ENCODE results near the gene SFSWAP. TPM values are rescaled to one million over a fixed set of nuclear protein-coding genes. Genes with fewer than 3 reads are reported as not detected.

Gene SFSWAP
- total RNA-seq, 1 experiment from 2014 or later, result 76.3 TPM

DNA sequence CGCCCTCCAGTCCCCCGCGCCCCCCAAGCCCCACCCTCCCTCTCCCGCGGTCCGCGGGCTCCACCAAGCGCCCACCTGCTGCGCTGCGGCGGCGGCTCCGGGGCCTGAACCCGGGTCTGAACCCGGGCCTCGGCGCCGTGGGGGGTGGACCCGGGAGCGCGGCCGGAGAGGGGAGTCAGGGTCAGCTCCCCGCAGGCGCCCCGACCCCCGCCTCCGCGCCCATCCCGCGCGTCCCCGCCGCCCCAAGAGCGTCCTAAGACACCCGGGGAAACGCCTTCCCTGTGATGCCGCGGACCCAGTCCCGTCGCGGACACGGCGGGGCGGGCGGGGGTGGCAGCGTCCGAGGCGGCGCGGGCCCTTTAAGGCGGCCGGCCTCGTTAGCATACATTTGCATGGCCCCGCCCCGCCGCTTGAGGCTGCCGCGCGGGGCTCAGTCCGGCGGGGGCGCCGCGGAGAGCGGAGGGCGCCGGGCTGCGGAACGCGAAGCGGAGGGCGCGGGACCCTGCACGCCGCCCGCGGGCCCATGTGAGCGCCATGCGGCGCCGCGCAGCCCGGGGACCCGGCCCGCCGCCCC is 117.2 kb downstream of the SFSWAP start, which contains the start of gene MMP17:
Gene MMP17, plus strand, starts transcription at position 433 of the 574 bp plus-strand sequence. Its CDS starts 102 bp downstream, at position 535.
- ATAC-seq (peak; percentile 69), DNase-seq (ENCODE audit: low spot score) (peak; percentile 74)
- Mint-ChIP-seq H3K4me1 (peaks cover 13% of the 10 kb centered on the region), H3K27me3 (ENCODE audit: low read depth) (peaks cover 19% of the 10 kb centered on the region), H3K27ac (no peak within 1 kb of the TSS), H3K36me3 (no peaks in the 10 kb centered on the region), H3K4me3 (peak within 1 kb of the TSS; percentile 77), H3K9me3 (no peaks in the 10 kb centered on the region)
- TF ChIP-seq TEAD1 (CRISPR knock-in tag; IDR thresholded peaks at IDR 0.05), result 0 out of 2 replicates have a peak, but pooled peaks have one; percentile 31
- peak; percentile 56 for TF ChIP-seq SP1 (CRISPR knock-in tag; conservative IDR thresholded peaks at IDR 0.05)
- TF ChIP-seq ZBTB21 (CRISPR knock-in tag; IDR thresholded peaks at IDR 0.05; ENCODE audit: borderline replicate concordance), result peak; percentile 42; the same call in 1 of the 2 replicates
- peak; percentile 46; the same call in 1 of the 2 replicates for TF ChIP-seq CBFB (CRISPR knock-in tag; IDR thresholded peaks at IDR 0.05; ENCODE audit: low read depth)
- TF ChIP-seq, protein P1, sequence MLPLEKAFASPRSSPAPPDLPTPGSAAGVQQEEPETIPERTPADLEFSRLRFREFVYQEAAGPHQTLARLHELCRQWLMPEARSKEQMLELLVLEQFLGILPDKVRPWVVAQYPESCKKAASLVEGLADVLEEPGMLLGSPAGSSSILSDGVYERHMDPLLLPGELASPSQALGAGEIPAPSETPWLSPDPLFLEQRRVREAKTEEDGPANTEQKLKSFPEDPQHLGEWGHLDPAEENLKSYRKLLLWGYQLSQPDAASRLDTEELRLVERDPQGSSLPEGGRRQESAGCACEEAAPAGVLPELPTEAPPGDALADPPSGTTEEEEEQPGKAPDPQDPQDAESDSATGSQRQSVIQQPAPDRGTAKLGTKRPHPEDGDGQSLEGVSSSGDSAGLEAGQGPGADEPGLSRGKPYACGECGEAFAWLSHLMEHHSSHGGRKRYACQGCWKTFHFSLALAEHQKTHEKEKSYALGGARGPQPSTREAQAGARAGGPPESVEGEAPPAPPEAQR (CRISPR knock-in tag; IDR thresholded peaks at IDR 0.05), result no peak
- ChIA-PET CTCF (interaction anchor here (1.2 kb wide), 1 partner anchor 162 kb away, joined by 3 read pairs; no protein-coding TSS in a partner anchor), POLR2A (no interaction called here)

DNA sequence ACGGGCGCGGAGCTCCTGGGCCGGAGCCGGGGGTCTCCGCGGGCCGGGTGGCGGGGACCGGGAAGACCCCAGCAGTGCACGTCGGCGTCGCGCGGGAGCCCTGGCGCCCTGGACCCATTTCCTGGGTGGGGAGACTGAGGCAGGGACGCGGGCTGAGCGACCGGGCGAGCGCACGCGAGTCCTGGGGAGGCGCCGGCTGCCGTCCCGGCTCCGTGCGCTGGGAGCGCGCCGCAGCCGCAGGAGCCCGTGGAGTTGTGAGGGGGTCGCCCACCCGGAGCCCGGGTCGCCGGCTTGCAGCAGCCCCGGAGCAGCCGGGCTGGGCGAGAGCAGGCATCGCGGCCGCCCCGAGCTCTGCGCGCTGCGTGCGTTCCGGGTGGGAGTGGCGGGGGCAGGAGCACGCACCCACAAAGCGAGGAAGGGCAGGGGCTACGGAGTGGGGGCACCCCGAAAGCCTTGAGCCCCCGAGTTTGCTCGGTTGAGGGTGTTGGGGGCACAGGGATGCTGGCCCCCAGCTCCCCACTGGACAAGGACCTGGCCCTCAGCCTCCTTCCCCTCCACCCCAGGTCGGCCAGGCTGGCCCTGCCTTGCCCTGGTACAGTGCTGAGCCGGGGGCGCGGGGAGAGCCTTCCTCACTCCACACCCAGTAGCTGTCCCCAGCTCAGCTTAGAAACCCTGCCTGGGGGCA is 117.9 kb downstream of the SFSWAP start:
- Mint-ChIP-seq H3K4me3 (peak overlapping the region; percentile 77), H3K27me3 (ENCODE audit: low read depth) (peaks cover 19% of the 10 kb centered on the region), H3K27ac (no peak overlapping the region), H3K36me3 (no peaks in the 10 kb centered on the region), H3K9me3 (no peaks in the 10 kb centered on the region), H3K4me1 (peaks cover 21% of the 10 kb centered on the region)
- ChIA-PET CTCF (interaction anchor here (0.9 to 1.5 kb wide), 5 partner anchors 22 to 697 kb away, joined by 3 to 6 read pairs (median 3); no protein-coding TSS in a partner anchor), POLR2A (no interaction called here)
- ATAC-seq, result peak; percentile 42
- no peak for DNase-seq (ENCODE audit: low spot score)
- no peak for TF ChIP-seq RELA (CRISPR knock-in tag; IDR thresholded peaks at IDR 0.05; ENCODE audit: borderline replicate concordance)
- no peak for TF ChIP-seq RORB (CRISPR knock-in tag; IDR thresholded peaks at IDR 0.05)
- TF ChIP-seq, protein P2, sequence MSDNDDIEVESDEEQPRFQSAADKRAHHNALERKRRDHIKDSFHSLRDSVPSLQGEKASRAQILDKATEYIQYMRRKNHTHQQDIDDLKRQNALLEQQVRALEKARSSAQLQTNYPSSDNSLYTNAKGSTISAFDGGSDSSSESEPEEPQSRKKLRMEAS (CRISPR knock-in tag; IDR thresholded peaks at IDR 0.05), result no peak
- TF ChIP-seq ZNF423 (CRISPR knock-in tag; IDR thresholded peaks at IDR 0.05), result no peak
- TF ChIP-seq CREM (CRISPR knock-in tag; IDR thresholded peaks at IDR 0.05), result no peak
- TF ChIP-seq, protein P3, sequence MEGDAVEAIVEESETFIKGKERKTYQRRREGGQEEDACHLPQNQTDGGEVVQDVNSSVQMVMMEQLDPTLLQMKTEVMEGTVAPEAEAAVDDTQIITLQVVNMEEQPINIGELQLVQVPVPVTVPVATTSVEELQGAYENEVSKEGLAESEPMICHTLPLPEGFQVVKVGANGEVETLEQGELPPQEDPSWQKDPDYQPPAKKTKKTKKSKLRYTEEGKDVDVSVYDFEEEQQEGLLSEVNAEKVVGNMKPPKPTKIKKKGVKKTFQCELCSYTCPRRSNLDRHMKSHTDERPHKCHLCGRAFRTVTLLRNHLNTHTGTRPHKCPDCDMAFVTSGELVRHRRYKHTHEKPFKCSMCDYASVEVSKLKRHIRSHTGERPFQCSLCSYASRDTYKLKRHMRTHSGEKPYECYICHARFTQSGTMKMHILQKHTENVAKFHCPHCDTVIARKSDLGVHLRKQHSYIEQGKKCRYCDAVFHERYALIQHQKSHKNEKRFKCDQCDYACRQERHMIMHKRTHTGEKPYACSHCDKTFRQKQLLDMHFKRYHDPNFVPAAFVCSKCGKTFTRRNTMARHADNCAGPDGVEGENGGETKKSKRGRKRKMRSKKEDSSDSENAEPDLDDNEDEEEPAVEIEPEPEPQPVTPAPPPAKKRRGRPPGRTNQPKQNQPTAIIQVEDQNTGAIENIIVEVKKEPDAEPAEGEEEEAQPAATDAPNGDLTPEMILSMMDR (IDR thresholded peaks at IDR 0.05), result no peak
- TF ChIP-seq SMAD3 (CRISPR knock-in tag; IDR thresholded peaks at IDR 0.05; ENCODE audit: borderline replicate concordance), result no peak
- no peak for TF ChIP-seq TEAD4 (CRISPR knock-in tag; IDR thresholded peaks at IDR 0.05)

DNA sequence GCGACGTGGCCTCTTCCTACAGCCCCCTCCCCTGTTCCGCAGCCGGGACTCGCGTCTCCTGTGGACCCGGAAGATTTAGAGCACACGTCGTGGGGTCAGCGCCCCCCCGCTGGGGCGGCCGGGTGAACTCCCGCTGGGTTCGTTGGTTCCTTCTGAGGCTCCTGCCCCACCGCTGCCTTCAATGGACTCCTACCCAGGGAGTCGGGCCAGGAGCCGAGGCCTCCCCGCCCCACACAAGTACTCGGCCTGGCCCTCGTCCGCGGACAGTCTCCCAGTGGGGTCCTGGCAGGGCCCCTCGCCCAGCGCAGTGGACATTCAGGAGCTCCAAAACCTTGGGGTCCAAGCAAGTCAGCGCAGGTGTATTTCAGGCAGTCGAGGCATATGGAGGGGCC is 118.5 kb downstream of the SFSWAP start:
- H3K27me3 Mint-ChIP-seq (ENCODE audit: low read depth), result peaks cover 19% of the 10 kb centered on the region
- no peak for DNase-seq (ENCODE audit: low spot score)
- H3K9me3 Mint-ChIP-seq, result no peaks in the 10 kb centered on the region
- H3K4me3 Mint-ChIP-seq, result peak overlapping the region; percentile 77
- CTCF ChIA-PET, result interaction anchor here (0.9 to 1.5 kb wide), 5 partner anchors 22 to 697 kb away, joined by 3 to 6 read pairs (median 3); no protein-coding TSS in a partner anchor
- no peaks in the 10 kb centered on the region for H3K36me3 Mint-ChIP-seq
- H3K4me1 Mint-ChIP-seq, result peaks cover 22% of the 10 kb centered on the region
- no peak for ATAC-seq
- POLR2A ChIA-PET, result no interaction called here
- H3K27ac Mint-ChIP-seq, result no peak overlapping the region
- TF ChIP-seq TP53 (CRISPR knock-in tag; IDR thresholded peaks at IDR 0.05) (no peak), ZNF219 (CRISPR knock-in tag; IDR thresholded peaks at IDR 0.05; ENCODE audit: borderline replicate concordance) (no peak), ZNF423 (CRISPR knock-in tag; IDR thresholded peaks at IDR 0.05) (peak; percentile 69), ZNF232 (CRISPR knock-in tag; IDR thresholded peaks at IDR 0.05) (no peak), HMGA2 (CRISPR knock-in tag; IDR thresholded peaks at IDR 0.05) (no peak), RELA (CRISPR knock-in tag; IDR thresholded peaks at IDR 0.05; ENCODE audit: borderline replicate concordance) (no peak), PRRX2 (CRISPR knock-in tag; IDR thresholded peaks at IDR 0.05) (no peak), NFE2L1 (CRISPR knock-in tag; IDR thresholded peaks at IDR 0.05) (no peak), FOXK1 (CRISPR knock-in tag; IDR thresholded peaks at IDR 0.05) (no peak)
- TF ChIP-seq, protein P2 (CRISPR knock-in tag; IDR thresholded peaks at IDR 0.05), result no peak
- TF ChIP-seq, protein P4, sequence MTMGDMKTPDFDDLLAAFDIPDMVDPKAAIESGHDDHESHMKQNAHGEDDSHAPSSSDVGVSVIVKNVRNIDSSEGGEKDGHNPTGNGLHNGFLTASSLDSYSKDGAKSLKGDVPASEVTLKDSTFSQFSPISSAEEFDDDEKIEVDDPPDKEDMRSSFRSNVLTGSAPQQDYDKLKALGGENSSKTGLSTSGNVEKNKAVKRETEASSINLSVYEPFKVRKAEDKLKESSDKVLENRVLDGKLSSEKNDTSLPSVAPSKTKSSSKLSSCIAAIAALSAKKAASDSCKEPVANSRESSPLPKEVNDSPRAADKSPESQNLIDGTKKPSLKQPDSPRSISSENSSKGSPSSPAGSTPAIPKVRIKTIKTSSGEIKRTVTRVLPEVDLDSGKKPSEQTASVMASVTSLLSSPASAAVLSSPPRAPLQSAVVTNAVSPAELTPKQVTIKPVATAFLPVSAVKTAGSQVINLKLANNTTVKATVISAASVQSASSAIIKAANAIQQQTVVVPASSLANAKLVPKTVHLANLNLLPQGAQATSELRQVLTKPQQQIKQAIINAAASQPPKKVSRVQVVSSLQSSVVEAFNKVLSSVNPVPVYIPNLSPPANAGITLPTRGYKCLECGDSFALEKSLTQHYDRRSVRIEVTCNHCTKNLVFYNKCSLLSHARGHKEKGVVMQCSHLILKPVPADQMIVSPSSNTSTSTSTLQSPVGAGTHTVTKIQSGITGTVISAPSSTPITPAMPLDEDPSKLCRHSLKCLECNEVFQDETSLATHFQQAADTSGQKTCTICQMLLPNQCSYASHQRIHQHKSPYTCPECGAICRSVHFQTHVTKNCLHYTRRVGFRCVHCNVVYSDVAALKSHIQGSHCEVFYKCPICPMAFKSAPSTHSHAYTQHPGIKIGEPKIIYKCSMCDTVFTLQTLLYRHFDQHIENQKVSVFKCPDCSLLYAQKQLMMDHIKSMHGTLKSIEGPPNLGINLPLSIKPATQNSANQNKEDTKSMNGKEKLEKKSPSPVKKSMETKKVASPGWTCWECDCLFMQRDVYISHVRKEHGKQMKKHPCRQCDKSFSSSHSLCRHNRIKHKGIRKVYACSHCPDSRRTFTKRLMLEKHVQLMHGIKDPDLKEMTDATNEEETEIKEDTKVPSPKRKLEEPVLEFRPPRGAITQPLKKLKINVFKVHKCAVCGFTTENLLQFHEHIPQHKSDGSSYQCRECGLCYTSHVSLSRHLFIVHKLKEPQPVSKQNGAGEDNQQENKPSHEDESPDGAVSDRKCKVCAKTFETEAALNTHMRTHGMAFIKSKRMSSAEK (CRISPR knock-in tag; IDR thresholded peaks at IDR 0.05; ENCODE audit: borderline replicate concordance), result no peak
